Measurements from ENCODE around the gene RPL7L1.

Gene RPL7L1

DNA sequence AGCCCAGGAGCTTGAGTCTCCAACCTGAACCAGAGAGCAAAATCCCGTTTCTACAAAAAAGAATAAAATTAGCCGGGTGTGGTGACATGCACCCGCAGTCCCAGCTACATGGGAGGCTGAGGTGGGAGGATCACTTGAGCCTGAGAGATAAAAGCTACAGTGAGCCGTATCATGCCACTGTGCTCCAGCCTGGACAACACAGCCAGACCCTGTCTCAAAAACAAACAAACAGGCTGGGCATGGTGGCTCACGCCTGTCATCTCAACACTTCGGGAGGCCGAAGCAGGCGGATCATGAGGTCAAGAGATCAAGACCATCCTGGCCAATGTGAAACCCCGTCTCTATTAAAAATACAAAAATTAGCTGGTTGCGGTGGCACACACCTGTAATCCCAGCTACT, 25.1 kb downstream of the RPL7L1 start:
- TF ChIP-seq, protein P1, sequence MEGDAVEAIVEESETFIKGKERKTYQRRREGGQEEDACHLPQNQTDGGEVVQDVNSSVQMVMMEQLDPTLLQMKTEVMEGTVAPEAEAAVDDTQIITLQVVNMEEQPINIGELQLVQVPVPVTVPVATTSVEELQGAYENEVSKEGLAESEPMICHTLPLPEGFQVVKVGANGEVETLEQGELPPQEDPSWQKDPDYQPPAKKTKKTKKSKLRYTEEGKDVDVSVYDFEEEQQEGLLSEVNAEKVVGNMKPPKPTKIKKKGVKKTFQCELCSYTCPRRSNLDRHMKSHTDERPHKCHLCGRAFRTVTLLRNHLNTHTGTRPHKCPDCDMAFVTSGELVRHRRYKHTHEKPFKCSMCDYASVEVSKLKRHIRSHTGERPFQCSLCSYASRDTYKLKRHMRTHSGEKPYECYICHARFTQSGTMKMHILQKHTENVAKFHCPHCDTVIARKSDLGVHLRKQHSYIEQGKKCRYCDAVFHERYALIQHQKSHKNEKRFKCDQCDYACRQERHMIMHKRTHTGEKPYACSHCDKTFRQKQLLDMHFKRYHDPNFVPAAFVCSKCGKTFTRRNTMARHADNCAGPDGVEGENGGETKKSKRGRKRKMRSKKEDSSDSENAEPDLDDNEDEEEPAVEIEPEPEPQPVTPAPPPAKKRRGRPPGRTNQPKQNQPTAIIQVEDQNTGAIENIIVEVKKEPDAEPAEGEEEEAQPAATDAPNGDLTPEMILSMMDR (conservative IDR thresholded peaks at IDR 0.05; ENCODE audit: low read length): no peak
- DNase-seq (ENCODE audit: low read depth): no peak
- no peak overlapping the region for H3K4me3 ChIP-seq (ENCODE audit: low read length)

DNA sequence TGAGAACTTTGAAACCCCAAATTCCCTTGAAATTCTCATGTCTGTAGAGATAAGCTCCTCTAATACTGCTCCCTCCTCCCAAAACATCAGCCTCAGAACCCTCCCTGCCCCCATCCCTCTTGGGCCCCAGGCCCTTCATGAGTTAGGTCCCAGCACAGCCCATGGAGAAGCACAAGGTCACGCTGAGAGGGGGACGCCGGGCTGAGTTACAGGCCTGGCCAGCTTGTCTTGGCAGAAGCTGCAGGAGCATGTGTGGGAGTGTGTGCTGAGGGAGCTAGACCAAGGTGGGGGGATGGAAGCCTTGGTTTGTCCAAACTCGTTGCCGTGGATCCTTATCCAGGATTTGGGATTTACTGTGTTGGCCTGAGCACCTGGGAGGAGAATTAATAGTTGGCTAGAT, 27.9 kb downstream of the RPL7L1 start:
- DNase-seq (ENCODE audit: low read depth): no peak
- TF ChIP-seq, protein P1 (conservative IDR thresholded peaks at IDR 0.05; ENCODE audit: low read length): no peak
- H3K4me3 ChIP-seq (ENCODE audit: low read length): no peak overlapping the region

DNA sequence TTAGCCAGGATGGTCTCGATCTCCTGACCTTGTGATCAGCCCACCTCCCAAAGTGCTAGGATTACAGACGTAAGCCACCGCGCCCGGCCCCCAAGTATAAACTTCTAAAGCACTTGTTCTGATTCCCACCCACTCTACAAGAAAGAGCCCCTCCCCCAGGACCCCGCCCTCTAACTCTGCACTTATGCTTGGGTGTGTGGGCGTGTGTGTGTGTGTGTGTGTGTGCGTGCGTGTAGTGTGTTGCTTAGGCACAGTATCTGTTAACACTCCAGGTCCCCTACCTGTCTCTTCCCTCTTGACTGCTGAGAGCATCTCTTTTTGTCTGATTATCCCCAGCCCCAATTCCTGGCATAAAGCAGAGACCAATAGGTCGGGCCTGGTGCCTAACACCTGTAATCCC, 30.4 kb downstream of the RPL7L1 start:
- no peak overlapping the region for H3K4me3 ChIP-seq (ENCODE audit: low read length)
- DNase-seq (ENCODE audit: low read depth): no peak
- TF ChIP-seq, protein P1 (conservative IDR thresholded peaks at IDR 0.05; ENCODE audit: low read length): no peak

DNA sequence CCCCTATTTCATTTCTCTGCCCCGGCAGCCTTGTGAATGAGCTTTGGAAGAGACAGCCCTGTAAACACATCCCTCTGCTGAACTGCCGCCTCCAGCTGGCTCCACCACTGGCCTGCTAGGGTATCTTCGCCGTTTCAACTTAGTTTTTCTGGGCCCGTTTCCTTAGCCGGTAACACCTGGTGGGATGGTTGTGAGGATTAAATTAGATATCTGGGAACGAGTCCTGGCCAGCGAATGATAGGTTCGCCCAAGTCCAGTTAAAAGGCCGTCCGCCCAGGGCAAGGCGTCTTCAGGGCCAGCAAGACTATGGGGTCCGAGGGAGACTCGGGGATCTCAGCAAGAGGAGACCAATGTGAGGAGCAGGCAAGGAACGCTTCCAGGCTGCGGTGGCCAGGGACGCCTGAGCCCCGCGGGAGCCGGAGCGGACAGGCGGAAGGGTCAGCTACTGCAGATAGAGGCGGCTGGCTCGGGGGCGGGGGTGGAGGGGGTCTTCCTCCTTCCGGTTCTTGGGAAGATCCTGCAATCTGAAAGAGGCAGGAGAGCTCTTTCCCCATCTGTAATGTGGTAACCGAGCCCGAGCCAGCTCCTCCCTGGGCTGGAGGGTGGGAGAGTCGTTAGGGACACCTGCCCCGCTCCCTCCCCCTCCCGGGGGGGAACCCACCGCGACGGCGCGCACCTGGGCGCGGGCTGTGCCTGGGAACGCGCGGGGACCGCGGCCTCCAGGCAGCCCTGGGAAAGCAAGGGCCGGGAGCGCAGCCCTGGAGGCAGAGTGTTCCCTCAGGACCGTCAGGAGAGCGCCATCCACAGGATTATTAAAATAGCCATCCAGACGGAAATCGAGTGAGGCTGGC, 32.0 kb downstream of the RPL7L1 start:
- TF ChIP-seq, protein P1 (conservative IDR thresholded peaks at IDR 0.05; ENCODE audit: low read length): no peak
- H3K4me3 ChIP-seq (ENCODE audit: low read length): no peak overlapping the region
- DNase-seq (ENCODE audit: low read depth): no peak

DNA sequence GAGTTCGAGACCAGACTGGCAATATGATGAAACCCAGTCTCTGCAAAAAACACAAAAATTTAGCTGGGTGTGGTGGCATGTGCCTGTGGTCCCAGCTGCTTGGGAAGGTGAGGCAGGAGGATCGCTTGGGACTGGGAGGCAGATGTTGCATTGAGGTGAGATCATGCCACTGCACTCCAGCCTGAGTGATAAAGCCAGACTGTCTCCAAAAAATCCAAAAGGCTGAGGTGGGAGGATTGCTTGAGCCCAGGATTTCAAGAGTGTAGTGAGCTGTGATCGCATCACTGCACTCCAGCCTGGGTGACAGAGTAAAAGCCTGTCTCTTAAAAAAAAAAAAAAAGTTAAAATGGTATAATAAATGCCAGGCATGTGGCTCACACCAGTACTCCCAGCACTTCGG, 35.1 kb downstream of the RPL7L1 start:
- TF ChIP-seq, protein P1 (conservative IDR thresholded peaks at IDR 0.05; ENCODE audit: low read length): no peak
- DNase-seq (ENCODE audit: low read depth): peak; percentile 18

DNA sequence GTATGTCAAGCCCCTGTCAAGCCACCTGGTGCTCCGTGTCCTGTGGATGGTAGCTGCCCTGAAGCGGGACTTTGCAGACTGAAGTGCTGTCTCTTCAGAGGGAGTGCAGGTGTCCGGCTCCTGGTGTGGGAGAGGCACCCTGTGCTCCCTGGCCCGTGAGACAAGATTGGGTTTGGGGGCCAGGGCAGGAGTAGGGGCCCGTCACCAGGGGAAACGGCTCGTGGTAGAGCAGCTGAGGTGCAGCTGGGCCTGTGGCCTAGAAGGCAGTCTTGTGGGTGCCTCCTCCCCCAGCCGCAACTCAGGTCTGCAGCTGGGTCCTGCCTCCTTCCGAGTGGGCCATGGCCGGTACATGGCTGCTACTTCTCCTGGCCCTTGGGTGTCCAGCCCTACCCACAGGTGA, 36.3 kb downstream of the RPL7L1 start, which contains the start of gene PTCRA:
Gene PTCRA, plus strand, starts transcription at position 322 of the 400 bp plus-strand sequence. Its CDS starts 17 bp downstream, at position 339.
- DNase-seq (ENCODE audit: low read depth): no peak
- TF ChIP-seq, protein P1 (conservative IDR thresholded peaks at IDR 0.05; ENCODE audit: low read length): no peak
- H3K4me3 ChIP-seq (ENCODE audit: low read length): no peak within 1 kb of the TSS

More for the DNA sequence above, 35.1 kb downstream of the RPL7L1 start:
- no peak overlapping the region for H3K4me3 ChIP-seq (ENCODE audit: low read length)

DNA sequence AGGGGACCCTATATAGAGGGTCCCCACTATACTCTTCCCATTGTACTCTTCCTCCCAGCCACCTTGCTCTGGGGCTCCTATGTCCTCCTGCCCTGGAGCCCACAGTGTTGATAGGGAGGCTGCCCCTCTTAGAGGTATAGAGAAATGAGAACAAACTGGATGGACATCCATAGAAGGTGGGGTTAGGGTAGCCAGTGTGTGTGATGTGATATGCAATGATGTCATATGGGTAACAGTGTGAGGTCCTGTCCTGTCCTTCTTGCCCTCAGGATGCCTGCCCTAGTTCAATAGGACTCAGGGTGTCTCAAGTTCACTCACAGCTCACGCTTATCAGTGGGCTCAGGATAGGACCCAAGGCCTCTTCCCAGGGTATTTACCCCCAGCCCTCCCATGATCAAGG, 36.9 kb downstream of the RPL7L1 start:
- H3K4me3 ChIP-seq (ENCODE audit: low read length): no peak overlapping the region
- DNase-seq (ENCODE audit: low read depth): no peak
- TF ChIP-seq, protein P1 (conservative IDR thresholded peaks at IDR 0.05; ENCODE audit: low read length): no peak
